ENCODE results near the gene LBX1. TPM values are rescaled to one million over a fixed set of nuclear protein-coding genes. Genes with fewer than 3 reads are reported as not detected.

The LBX1 gene
- total RNA-seq, 1 experiment from 2014 or later, result not detected

GRCh38 chr10:101228966-101229265, 347 bp downstream of the LBX1 start:
- CTCF ChIA-PET, result no interaction called here
- Histone ChIP-seq H3K4me2 (ENCODE audit: low read length) (no peak overlapping the region), H3K27ac (ENCODE audit: low read depth, low read length) (no peak overlapping the region), H3K9me3 (ENCODE audit: control insufficient read depth in 1 of 2, insufficient read depth in 1 of 2, low read depth in 1 of 2, low read length in 2 of 2) (no peaks in the 10 kb centered on the region), H3K36me3 (ENCODE audit: control insufficient read depth in 1 of 2, insufficient read depth in 2 of 2, low read length in 2 of 2) (no peaks in the 10 kb centered on the region), H3K79me2 (ENCODE audit: insufficient read depth, low read length) (no peaks in the 10 kb centered on the region), H3K4me1 (ENCODE audit: control insufficient read depth in 1 of 2, insufficient read depth in 2 of 2, low read length in 2 of 2) (peaks cover 2 to 4% of the 10 kb centered on the region in 2 experiments; a peak in 3 of 4 replicates), H2AFZ (ENCODE audit: low read depth, low read length, poor library complexity, severe bottlenecking) (no peak overlapping the region), H4K20me1 (ENCODE audit: insufficient read depth) (no peaks in the 10 kb centered on the region), H3K9me2 (ENCODE audit: insufficient read depth) (no peaks in the 10 kb centered on the region), H3K9ac (ENCODE audit: low read length) (no peak overlapping the region), H3K4me3 (replicated peaks in 1 of 2; ENCODE audit: low read depth in 1 of 2, low read length in 2 of 2) (no peak overlapping the region), H3K27me3 (ENCODE audit: insufficient read depth, low read length) (no peaks in the 10 kb centered on the region)
- TF ChIP-seq, protein P1, sequence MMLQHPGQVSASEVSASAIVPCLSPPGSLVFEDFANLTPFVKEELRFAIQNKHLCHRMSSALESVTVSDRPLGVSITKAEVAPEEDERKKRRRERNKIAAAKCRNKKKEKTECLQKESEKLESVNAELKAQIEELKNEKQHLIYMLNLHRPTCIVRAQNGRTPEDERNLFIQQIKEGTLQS (IDR thresholded peaks at IDR 0.05), result no peak
- peak; percentile 24; the same call in 1 of the 2 replicates for ATAC-seq
- no TSS peak for BruUV-seq (replicated peaks)
- POLR2A ChIA-PET, result no interaction called here
- RAD21 ChIA-PET (ENCODE audit: low non-redundant PET in 1 of 2, low total read pairs in 2 of 2, uncharacterized antibody in 2 of 2, unreplicated experiment in 2 of 2), result no interaction called here
- DNase-seq (ENCODE audit: low read depth, low spot score), result no peak
- intact Hi-C loops (cut with micrococcal nuclease), result no loop called here

- intact Hi-C loops (cut with micrococcal nuclease), result no loop called here
- Histone ChIP-seq H3K9ac (ENCODE audit: low read length) (no peak overlapping the region), H3K36me3 (ENCODE audit: control insufficient read depth in 1 of 2, insufficient read depth in 2 of 2, low read length in 2 of 2) (no peaks in the 10 kb centered on the region), H3K27me3 (ENCODE audit: insufficient read depth, low read length) (no peaks in the 10 kb centered on the region), H3K9me2 (ENCODE audit: insufficient read depth) (no peaks in the 10 kb centered on the region), H3K4me3 (replicated peaks in 1 of 2; ENCODE audit: low read depth in 1 of 2, low read length in 2 of 2) (no peak overlapping the region), H3K27ac (ENCODE audit: low read depth, low read length) (no peak overlapping the region), H3K9me3 (ENCODE audit: control insufficient read depth in 1 of 2, insufficient read depth in 1 of 2, low read depth in 1 of 2, low read length in 2 of 2) (no peaks in the 10 kb centered on the region), H3K4me1 (ENCODE audit: control insufficient read depth in 1 of 2, insufficient read depth in 2 of 2, low read length in 2 of 2) (no peaks in the 10 kb centered on the region), H3K4me2 (ENCODE audit: low read length) (no peak overlapping the region), H4K20me1 (ENCODE audit: insufficient read depth) (no peaks in the 10 kb centered on the region), H2AFZ (ENCODE audit: low read depth, low read length, poor library complexity, severe bottlenecking) (no peak overlapping the region), H3K79me2 (ENCODE audit: insufficient read depth, low read length) (no peaks in the 10 kb centered on the region)
- no peak for DNase-seq (ENCODE audit: low read depth, low spot score)
- ChIA-PET POLR2A (no interaction called here), CTCF (no interaction called here), RAD21 (ENCODE audit: low non-redundant PET in 1 of 2, low total read pairs in 2 of 2, uncharacterized antibody in 2 of 2, unreplicated experiment in 2 of 2) (no interaction called here)
- ATAC-seq, result no peak; the same call in 1 of the 2 replicates
- no TSS peak for BruUV-seq (replicated peaks)
- TF ChIP-seq POLR2AphosphoS5 (IDR thresholded peaks at IDR 0.05; ENCODE audit: low read depth, low read length) (no peak), JUND (IDR thresholded peaks at IDR 0.05) (no peak), EGR1 (IDR thresholded peaks at IDR 0.05; ENCODE audit: low read depth) (no peak), EZH2 (IDR thresholded peaks at IDR 0.05) (no peak), TCF7L2 (IDR thresholded peaks at IDR 0.05; ENCODE audit: borderline replicate concordance, extremely low read depth, insufficient read depth, insufficient read length) (no peak), SRF (IDR thresholded peaks at IDR 0.05; ENCODE audit: low read depth) (no peak), EZH2phosphoT487 (IDR thresholded peaks at IDR 0.05; ENCODE audit: borderline replicate concordance) (no peak), REST (IDR thresholded peaks at IDR 0.05; ENCODE audit: low read depth) (no peak), CEBPB (IDR thresholded peaks at IDR 0.05; ENCODE audit: low read depth) (no peak), ZFX (IDR thresholded peaks at IDR 0.05) (no peak), FOSL1 (IDR thresholded peaks at IDR 0.05; ENCODE audit: low read depth) (no peak), CBX3 (IDR thresholded peaks at IDR 0.05; ENCODE audit: low read depth) (no peak), YY1 (IDR thresholded peaks at IDR 0.05; ENCODE audit: extremely low read depth, insufficient replicate concordance, low read depth, low read length) (no peak), SP1 (IDR thresholded peaks at IDR 0.05; ENCODE audit: low read depth) (no peak)
- TF ChIP-seq, protein P2, sequence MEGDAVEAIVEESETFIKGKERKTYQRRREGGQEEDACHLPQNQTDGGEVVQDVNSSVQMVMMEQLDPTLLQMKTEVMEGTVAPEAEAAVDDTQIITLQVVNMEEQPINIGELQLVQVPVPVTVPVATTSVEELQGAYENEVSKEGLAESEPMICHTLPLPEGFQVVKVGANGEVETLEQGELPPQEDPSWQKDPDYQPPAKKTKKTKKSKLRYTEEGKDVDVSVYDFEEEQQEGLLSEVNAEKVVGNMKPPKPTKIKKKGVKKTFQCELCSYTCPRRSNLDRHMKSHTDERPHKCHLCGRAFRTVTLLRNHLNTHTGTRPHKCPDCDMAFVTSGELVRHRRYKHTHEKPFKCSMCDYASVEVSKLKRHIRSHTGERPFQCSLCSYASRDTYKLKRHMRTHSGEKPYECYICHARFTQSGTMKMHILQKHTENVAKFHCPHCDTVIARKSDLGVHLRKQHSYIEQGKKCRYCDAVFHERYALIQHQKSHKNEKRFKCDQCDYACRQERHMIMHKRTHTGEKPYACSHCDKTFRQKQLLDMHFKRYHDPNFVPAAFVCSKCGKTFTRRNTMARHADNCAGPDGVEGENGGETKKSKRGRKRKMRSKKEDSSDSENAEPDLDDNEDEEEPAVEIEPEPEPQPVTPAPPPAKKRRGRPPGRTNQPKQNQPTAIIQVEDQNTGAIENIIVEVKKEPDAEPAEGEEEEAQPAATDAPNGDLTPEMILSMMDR (IDR thresholded peaks at IDR 0.05 in 2 of 3, conservative IDR thresholded peaks at IDR 0.05 in 1 of 3; ENCODE audit: borderline replicate concordance in 1 of 3, insufficient read depth in 1 of 3, low read depth in 2 of 3, low read length in 2 of 3), result no peak
These were observed 904 bp downstream of the LBX1 start for GRCh38 chr10:101228153-101228965.
